ENCODE data around the gene VNN1.
"Not testable (repeated sequence)": the region's sequence is repeated elsewhere in the genome, so short reads cannot be mapped to it uniquely, and the experiment has no call there.

Gene VNN1

DNA sequence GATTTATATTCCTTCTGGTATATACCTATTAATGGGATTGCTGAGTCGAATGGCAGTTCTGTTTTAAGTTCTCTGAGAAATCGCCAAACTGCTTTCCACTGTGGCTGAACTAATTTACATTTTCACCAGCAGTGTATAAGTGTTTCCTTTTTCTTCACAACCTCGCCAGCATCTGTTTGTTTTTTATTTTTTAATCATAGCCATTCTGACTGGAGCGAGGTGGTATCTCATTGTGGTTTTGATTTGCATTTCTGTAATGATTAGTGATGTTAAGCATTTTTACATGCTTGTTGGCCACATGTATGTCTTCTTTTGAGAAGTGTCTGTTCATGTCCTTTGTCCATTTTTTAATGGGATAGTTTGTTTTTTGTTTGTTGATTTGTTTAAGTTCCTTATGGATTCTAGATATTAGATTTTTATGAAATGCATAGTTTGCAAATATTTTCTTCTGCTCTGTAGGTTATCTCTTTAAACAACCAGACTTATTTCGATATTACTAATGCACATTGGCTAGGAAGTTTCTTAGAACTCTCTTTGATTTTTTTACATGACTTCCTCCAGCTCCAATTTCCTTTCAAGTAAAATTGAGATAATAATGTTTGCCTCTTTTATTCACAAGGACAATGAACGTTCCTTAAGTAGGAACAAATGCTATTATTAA is 12.2 kb upstream of the VNN1 start:
- H3K36me3 ChIP-seq (ENCODE audit: insufficient read depth, low read length) = no peaks in the 10 kb centered on the region
- no peak overlapping the region for H2AFZ ChIP-seq (ENCODE audit: low read length, unreplicated experiment)
- H3K4me1 ChIP-seq (ENCODE audit: control insufficient read depth, insufficient read depth, low read length, unreplicated experiment) = peaks cover 6% of the 10 kb centered on the region
- H3K4me3 ChIP-seq (ENCODE audit: low read depth, low read length) = no peak overlapping the region
- no peaks in the 10 kb centered on the region for H3K79me2 ChIP-seq (ENCODE audit: control insufficient read depth, insufficient read depth, low read length, unreplicated experiment)
- no peaks in the 10 kb centered on the region for H3K27me3 ChIP-seq (ENCODE audit: insufficient read depth, low read length)
- no peak overlapping the region for H3K27ac ChIP-seq (ENCODE audit: low read depth, low read length)

DNA sequence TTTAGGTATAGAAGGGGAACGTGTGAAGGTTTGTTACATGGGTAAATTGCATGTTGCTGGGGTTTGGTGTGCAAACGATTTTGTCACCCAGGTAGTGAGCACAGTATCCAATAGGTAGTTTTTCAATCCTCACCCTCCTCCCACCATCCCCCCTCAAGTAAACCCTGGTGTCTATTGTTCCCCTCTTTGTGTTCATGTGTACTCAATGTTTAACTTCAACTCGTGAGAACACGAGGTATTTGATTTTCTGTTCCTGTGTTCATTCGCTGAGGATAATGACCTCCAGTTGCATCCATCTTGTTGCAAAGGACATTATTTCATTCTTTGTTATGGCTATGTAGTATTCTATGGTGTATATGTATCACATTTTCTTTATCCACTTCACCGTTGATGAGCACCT is 11.6 kb upstream of the VNN1 start:
- no peaks in the 10 kb centered on the region for H3K36me3 ChIP-seq (ENCODE audit: insufficient read depth, low read length)
- H3K4me3 ChIP-seq (ENCODE audit: low read depth, low read length) = no peak overlapping the region
- no peak overlapping the region for H2AFZ ChIP-seq (ENCODE audit: low read length, unreplicated experiment)
- H3K27me3 ChIP-seq (ENCODE audit: insufficient read depth, low read length) = no peaks in the 10 kb centered on the region
- H3K27ac ChIP-seq (ENCODE audit: low read depth, low read length) = no peak overlapping the region
- H3K79me2 ChIP-seq (ENCODE audit: control insufficient read depth, insufficient read depth, low read length, unreplicated experiment) = no peaks in the 10 kb centered on the region
- H3K4me1 ChIP-seq (ENCODE audit: control insufficient read depth, insufficient read depth, low read length, unreplicated experiment) = peaks cover 2% of the 10 kb centered on the region

DNA sequence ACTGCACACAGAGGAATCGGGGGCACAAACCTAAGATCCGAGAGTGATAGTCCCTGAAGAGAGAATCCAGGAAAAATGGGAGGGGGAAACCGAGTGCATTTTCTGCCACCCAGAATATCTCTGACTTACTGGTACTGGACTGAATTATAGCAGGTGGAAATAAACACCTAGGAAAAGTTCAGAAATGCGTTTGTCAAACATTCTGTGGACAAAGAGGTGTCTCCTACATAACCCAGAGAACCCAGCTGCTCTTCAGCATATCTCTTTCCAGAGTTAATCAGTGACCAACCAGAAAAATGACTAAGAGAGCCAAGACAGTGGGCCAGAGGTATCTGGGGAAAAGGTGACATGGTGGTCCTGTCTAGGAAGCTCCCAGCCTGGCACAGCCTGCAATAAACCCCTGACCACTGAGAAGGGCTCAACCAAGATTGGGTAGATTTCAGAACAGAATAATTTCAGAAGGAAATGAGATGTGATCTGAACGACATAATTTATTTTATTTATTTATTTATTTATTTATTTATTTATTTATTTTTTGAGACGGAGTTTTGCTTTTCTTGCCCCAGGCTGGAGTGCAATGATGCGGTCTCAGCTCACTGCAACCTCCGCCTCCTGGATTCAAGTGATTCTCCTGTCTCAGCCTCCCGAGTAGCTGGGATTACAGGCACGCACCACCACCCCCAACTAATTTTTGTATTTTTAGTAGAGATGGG is 6.0 kb upstream of the VNN1 start:
- Histone ChIP-seq H3K4me1 (ENCODE audit: control insufficient read depth, insufficient read depth, low read length, unreplicated experiment) (no peaks in the 10 kb centered on the region), H3K36me3 (ENCODE audit: insufficient read depth, low read length) (no peaks in the 10 kb centered on the region), H3K4me3 (ENCODE audit: low read depth, low read length) (no peak overlapping the region), H3K27ac (ENCODE audit: low read depth, low read length) (no peak overlapping the region), H2AFZ (ENCODE audit: low read length, unreplicated experiment) (no peak overlapping the region), H3K79me2 (ENCODE audit: control insufficient read depth, insufficient read depth, low read length, unreplicated experiment) (no peaks in the 10 kb centered on the region), H3K27me3 (ENCODE audit: insufficient read depth, low read length) (no peaks in the 10 kb centered on the region)

DNA sequence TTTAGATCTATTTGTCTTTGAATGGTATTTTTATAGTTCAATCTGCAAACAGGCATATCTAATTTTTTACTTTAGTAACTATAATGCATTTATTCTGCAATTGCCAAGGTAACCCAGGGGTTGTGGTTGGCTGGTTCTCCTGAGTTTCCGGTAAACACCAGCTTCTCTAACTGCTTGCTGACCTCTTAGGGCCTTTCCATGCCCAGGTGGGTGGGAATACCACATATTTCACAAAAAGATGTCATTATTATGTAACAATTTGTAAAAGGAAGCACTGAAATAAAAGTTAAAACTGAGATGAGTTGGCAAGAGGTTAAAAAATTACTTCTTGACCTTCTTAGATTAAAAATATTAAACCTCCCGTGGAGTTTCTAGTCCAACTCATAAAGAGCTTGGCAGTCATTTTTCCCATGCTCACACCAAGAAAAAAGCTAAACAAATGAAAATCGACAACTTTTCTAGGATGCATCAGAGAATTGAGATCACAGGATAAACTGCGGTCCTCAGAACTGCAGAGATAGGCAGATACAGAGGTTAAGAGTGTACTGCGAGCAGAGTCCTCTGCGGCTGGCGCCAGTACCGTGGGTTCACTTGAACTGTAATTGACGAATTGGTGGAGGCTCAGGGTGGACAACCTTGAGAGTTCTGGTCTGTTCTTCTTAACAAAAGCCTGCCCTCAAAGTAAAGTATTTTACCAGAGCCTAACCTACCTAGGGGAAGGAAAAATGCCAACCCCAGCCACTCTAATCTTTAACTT is 2.2 kb upstream of the VNN1 start:
- Histone ChIP-seq H3K79me2 (ENCODE audit: control insufficient read depth, insufficient read depth, low read length, unreplicated experiment) (no peaks in the 10 kb centered on the region), H3K27ac (ENCODE audit: low read depth, low read length) (no peak overlapping the region), H3K36me3 (ENCODE audit: insufficient read depth, low read length) (no peaks in the 10 kb centered on the region), H3K27me3 (ENCODE audit: insufficient read depth, low read length) (no peaks in the 10 kb centered on the region), H3K4me3 (ENCODE audit: low read depth, low read length) (no peak overlapping the region), H2AFZ (ENCODE audit: low read length, unreplicated experiment) (no peak overlapping the region), H3K4me1 (ENCODE audit: control insufficient read depth, insufficient read depth, low read length, unreplicated experiment) (peaks cover 7% of the 10 kb centered on the region)

DNA sequence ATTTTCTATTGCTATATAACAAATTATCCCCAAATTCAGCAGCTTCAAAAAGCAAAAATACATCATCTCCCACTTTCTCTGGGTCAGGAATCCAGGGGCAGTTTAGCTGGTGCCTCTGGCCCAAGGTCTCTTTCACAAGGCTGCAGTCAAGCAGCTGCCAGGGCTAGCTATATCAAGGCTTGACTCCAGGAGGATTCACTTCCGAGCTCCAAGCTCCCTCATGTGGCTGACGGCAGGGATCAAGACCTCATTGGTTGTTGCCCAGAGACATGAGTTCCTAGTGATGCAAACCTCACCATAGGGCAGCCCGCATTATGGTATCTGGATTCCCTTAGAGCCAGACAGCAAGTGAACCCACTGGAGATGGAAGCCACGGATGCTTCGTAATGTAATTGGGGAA is 1.3 kb upstream of the VNN1 start:
- H3K27ac ChIP-seq (ENCODE audit: low read depth, low read length) = no peak overlapping the region
- H2AFZ ChIP-seq (ENCODE audit: low read length, unreplicated experiment) = no peak overlapping the region
- H3K4me3 ChIP-seq (ENCODE audit: low read depth, low read length) = no peak overlapping the region
- H3K36me3 ChIP-seq (ENCODE audit: insufficient read depth, low read length) = no peaks in the 10 kb centered on the region
- H3K27me3 ChIP-seq (ENCODE audit: insufficient read depth, low read length) = no peaks in the 10 kb centered on the region
- H3K79me2 ChIP-seq (ENCODE audit: control insufficient read depth, insufficient read depth, low read length, unreplicated experiment) = no peaks in the 10 kb centered on the region
- H3K4me1 ChIP-seq (ENCODE audit: control insufficient read depth, insufficient read depth, low read length, unreplicated experiment) = peaks cover 7% of the 10 kb centered on the region

DNA sequence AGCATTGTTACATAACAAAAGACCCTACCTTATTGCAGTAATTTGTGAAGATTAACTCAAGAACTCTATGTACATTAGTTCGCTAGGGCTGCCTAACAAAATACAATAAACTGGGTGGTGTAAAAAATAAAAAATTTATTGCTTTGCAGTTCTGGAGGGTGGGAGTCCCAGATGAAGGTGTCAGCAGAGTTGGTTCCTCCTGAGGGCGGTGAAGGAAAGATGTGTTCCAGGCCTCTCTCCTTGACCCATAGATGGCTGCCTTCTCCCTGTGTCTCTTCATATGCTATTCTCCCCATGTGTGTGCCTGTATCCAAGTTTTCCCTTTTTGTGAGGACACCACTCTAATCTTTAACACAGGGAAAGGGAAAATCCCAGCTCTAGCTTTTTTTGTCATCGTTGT is 305 bp upstream of the VNN1 start:
- H3K4me3 ChIP-seq (ENCODE audit: low read depth, low read length) = no peak overlapping the region
- no peak overlapping the region for H3K27ac ChIP-seq (ENCODE audit: low read depth, low read length)
- H3K36me3 ChIP-seq (ENCODE audit: insufficient read depth, low read length) = no peaks in the 10 kb centered on the region
- H3K27me3 ChIP-seq (ENCODE audit: insufficient read depth, low read length) = no peaks in the 10 kb centered on the region
- H3K4me1 ChIP-seq (ENCODE audit: control insufficient read depth, insufficient read depth, low read length, unreplicated experiment) = peaks cover 7% of the 10 kb centered on the region
- H3K79me2 ChIP-seq (ENCODE audit: control insufficient read depth, insufficient read depth, low read length, unreplicated experiment) = no peaks in the 10 kb centered on the region
- H2AFZ ChIP-seq (ENCODE audit: low read length, unreplicated experiment) = no peak overlapping the region

DNA sequence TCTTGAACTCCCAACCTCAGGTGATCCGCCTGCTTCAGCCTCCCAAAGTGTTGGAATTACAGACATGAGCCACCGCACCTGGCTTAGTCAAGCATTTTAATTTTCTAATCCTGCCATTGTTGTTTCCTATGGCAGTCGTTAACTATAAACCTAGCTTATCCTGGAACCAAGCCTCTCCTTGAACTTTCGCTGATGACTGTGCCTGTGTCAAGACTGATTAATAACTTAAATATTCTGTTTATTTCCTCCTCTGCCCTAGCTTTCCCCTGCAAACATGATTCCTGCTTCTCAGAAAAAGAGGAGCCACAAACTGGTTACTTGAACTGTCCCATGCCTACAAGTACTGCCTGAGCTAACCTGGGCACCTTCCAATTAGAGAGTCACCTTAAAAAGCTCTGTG is 1.5 kb downstream of the VNN1 start:
- no peak overlapping the region for H3K27ac ChIP-seq (ENCODE audit: low read depth, low read length)
- H3K4me3 ChIP-seq (ENCODE audit: low read depth, low read length) = no peak overlapping the region
- H3K4me1 ChIP-seq (ENCODE audit: control insufficient read depth, insufficient read depth, low read length, unreplicated experiment) = peaks cover 7% of the 10 kb centered on the region
- H3K36me3 ChIP-seq (ENCODE audit: insufficient read depth, low read length) = no peaks in the 10 kb centered on the region
- H3K27me3 ChIP-seq (ENCODE audit: insufficient read depth, low read length) = no peaks in the 10 kb centered on the region
- H2AFZ ChIP-seq (ENCODE audit: low read length, unreplicated experiment) = no peak overlapping the region
- no peaks in the 10 kb centered on the region for H3K79me2 ChIP-seq (ENCODE audit: control insufficient read depth, insufficient read depth, low read length, unreplicated experiment)

DNA sequence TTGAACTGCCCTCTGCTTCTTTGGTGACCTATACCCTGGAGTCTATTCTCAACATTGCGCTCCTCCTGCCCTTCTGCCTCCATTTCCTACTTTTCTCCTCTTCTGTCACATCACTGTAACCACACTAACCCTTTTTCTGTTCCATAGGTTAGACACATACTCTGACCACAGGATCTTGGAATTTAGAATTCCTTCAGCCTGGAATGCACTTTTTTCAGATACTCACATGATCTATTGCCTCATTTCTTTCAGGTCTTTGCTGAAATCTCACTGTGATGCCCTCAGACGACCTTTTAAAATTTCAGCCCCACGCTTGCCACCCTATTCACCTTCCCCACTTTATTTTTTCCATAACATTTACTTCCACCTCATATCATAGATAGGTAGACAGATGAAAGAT is 5.1 kb downstream of the VNN1 start:
- H3K27me3 ChIP-seq (ENCODE audit: insufficient read depth, low read length) = 0 out of 2 replicates have a peak, but pooled peaks cover 3% of the 10 kb centered on the region
- H3K4me3 ChIP-seq (ENCODE audit: low read depth, low read length) = no peak overlapping the region
- no peak overlapping the region for H2AFZ ChIP-seq (ENCODE audit: low read length, unreplicated experiment)
- H3K79me2 ChIP-seq (ENCODE audit: control insufficient read depth, insufficient read depth, low read length, unreplicated experiment) = no peaks in the 10 kb centered on the region
- peaks cover 7% of the 10 kb centered on the region for H3K4me1 ChIP-seq (ENCODE audit: control insufficient read depth, insufficient read depth, low read length, unreplicated experiment)
- no peak overlapping the region for H3K27ac ChIP-seq (ENCODE audit: low read depth, low read length)
- no peaks in the 10 kb centered on the region for H3K36me3 ChIP-seq (ENCODE audit: insufficient read depth, low read length)

DNA sequence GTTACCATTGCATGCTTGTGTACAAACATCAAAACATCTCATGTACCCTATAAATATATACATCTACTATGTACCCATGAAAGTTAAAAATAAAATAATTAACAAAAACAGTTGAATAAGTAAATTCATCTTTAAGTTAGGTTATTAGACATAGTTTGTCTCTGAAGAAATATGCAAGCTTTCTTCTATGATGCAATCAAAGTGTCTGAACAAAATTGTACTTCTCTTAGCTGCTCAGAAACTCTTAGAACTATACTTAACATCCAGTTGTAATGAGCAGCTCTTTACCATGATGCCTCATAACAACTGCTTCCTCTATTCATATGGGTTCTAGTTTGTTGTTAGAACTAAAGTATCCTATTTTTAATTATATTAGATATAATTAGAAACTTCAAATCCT is 5.9 kb downstream of the VNN1 start:
- H3K27ac ChIP-seq (ENCODE audit: low read depth, low read length) = no peak overlapping the region
- no peaks in the 10 kb centered on the region for H3K79me2 ChIP-seq (ENCODE audit: control insufficient read depth, insufficient read depth, low read length, unreplicated experiment)
- peaks cover 7% of the 10 kb centered on the region for H3K4me1 ChIP-seq (ENCODE audit: control insufficient read depth, insufficient read depth, low read length, unreplicated experiment)
- no peaks in the 10 kb centered on the region for H3K36me3 ChIP-seq (ENCODE audit: insufficient read depth, low read length)
- H2AFZ ChIP-seq (ENCODE audit: low read length, unreplicated experiment) = no peak overlapping the region
- H3K27me3 ChIP-seq (ENCODE audit: insufficient read depth, low read length) = peaks cover 8% of the 10 kb centered on the region; the same call in 1 of the 2 replicates
- no peak overlapping the region for H3K4me3 ChIP-seq (ENCODE audit: low read depth, low read length)

DNA sequence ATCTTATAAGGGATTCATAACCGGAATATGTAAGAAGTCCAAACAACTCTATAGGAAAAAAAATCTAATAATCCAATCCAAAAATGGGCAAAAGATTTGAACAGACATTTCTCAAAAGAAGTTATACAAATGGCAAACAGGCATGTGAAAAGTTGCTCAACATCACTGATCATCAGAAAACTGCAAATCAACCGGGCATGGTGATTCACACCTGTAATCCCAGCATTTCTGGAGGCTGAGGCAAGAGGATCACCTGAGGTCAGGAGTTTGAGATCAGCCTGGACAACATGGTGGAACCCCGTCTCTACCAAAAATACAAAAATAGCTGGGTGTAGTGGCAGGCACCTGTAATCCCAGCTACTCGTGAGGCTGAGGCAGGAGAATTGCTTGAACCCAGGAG is 7.1 kb downstream of the VNN1 start:
- H2AFZ ChIP-seq (ENCODE audit: low read length, unreplicated experiment); H3K27ac ChIP-seq (ENCODE audit: low read depth, low read length); H3K4me3 ChIP-seq (ENCODE audit: low read depth, low read length); H3K79me2 ChIP-seq (ENCODE audit: control insufficient read depth, insufficient read depth, low read length, unreplicated experiment); H3K36me3 ChIP-seq (ENCODE audit: insufficient read depth, low read length); H3K4me1 ChIP-seq (ENCODE audit: control insufficient read depth, insufficient read depth, low read length, unreplicated experiment): not testable (repeated sequence)
- peaks cover 15% of the 10 kb centered on the region; the same call in 1 of the 2 replicates for H3K27me3 ChIP-seq (ENCODE audit: insufficient read depth, low read length)

All from ACC112 (cell line).